ENCODE measurements around the gene PKD2. TPM values are rescaled to one million over a fixed set of nuclear protein-coding genes. Genes with fewer than 3 reads are reported as not detected.

PKD2 gene
- total and polyA plus RNA-seq, 2 of the 13 experiments (the other 11 are each of a cell fraction or from before 2014, with no cell fraction given) = 5.6 to 9.1 TPM

GRCh38 chr4:87985097-87985886 is 22.1 kb upstream of the PKD2 start (continued):
- TF ChIP-seq, protein P1, sequence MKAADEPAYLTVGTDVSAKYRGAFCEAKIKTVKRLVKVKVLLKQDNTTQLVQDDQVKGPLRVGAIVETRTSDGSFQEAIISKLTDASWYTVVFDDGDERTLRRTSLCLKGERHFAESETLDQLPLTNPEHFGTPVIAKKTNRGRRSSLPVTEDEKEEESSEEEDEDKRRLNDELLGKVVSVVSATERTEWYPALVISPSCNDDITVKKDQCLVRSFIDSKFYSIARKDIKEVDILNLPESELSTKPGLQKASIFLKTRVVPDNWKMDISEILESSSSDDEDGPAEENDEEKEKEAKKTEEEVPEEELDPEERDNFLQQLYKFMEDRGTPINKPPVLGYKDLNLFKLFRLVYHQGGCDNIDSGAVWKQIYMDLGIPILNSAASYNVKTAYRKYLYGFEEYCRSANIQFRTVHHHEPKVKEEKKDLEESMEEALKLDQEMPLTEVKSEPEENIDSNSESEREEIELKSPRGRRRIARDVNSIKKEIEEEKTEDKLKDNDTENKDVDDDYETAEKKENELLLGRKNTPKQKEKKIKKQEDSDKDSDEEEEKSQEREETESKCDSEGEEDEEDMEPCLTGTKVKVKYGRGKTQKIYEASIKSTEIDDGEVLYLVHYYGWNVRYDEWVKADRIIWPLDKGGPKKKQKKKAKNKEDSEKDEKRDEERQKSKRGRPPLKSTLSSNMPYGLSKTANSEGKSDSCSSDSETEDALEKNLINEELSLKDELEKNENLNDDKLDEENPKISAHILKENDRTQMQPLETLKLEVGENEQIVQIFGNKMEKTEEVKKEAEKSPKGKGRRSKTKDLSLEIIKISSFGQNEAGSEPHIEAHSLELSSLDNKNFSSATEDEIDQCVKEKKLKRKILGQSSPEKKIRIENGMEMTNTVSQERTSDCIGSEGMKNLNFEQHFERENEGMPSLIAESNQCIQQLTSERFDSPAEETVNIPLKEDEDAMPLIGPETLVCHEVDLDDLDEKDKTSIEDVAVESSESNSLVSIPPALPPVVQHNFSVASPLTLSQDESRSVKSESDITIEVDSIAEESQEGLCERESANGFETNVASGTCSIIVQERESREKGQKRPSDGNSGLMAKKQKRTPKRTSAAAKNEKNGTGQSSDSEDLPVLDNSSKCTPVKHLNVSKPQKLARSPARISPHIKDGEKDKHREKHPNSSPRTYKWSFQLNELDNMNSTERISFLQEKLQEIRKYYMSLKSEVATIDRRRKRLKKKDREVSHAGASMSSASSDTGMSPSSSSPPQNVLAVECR (CRISPR knock-in tag; IDR thresholded peaks at IDR 0.05; ENCODE audit: borderline replicate concordance) = no peak
- no peak for TF ChIP-seq ZNF274 (CRISPR knock-in tag; IDR thresholded peaks at IDR 0.05)
- TF ChIP-seq ZNF761 (CRISPR knock-in tag; conservative IDR thresholded peaks at IDR 0.05) = no peak
- TF ChIP-seq TOPORS (CRISPR knock-in tag; IDR thresholded peaks at IDR 0.05) = no peak
- no peak for TF ChIP-seq PHF8 (CRISPR knock-in tag; IDR thresholded peaks at IDR 0.05)
- no peak for TF ChIP-seq ZNF678 (CRISPR knock-in tag; IDR thresholded peaks at IDR 0.05)
- TF ChIP-seq FIP1L1 (IDR thresholded peaks at IDR 0.05; ENCODE audit: borderline replicate concordance, insufficient read depth, low read depth, low read length) = no peak
- TF ChIP-seq IKZF5 (CRISPR knock-in tag; IDR thresholded peaks at IDR 0.05) = peak; percentile 45; the same call in 1 of the 2 replicates
- no peak for TF ChIP-seq ZNF30 (CRISPR knock-in tag; IDR thresholded peaks at IDR 0.05)
- no peak for TF ChIP-seq TAF15 (IDR thresholded peaks at IDR 0.05; ENCODE audit: low read depth, low read length, poor library complexity, severe bottlenecking)
- TF ChIP-seq, protein P2, sequence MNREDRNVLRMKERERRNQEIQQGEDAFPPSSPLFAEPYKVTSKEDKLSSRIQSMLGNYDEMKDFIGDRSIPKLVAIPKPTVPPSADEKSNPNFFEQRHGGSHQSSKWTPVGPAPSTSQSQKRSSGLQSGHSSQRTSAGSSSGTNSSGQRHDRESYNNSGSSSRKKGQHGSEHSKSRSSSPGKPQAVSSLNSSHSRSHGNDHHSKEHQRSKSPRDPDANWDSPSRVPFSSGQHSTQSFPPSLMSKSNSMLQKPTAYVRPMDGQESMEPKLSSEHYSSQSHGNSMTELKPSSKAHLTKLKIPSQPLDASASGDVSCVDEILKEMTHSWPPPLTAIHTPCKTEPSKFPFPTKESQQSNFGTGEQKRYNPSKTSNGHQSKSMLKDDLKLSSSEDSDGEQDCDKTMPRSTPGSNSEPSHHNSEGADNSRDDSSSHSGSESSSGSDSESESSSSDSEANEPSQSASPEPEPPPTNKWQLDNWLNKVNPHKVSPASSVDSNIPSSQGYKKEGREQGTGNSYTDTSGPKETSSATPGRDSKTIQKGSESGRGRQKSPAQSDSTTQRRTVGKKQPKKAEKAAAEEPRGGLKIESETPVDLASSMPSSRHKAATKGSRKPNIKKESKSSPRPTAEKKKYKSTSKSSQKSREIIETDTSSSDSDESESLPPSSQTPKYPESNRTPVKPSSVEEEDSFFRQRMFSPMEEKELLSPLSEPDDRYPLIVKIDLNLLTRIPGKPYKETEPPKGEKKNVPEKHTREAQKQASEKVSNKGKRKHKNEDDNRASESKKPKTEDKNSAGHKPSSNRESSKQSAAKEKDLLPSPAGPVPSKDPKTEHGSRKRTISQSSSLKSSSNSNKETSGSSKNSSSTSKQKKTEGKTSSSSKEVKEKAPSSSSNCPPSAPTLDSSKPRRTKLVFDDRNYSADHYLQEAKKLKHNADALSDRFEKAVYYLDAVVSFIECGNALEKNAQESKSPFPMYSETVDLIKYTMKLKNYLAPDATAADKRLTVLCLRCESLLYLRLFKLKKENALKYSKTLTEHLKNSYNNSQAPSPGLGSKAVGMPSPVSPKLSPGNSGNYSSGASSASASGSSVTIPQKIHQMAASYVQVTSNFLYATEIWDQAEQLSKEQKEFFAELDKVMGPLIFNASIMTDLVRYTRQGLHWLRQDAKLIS (CRISPR knock-in tag; IDR thresholded peaks at IDR 0.05) = no peak
- no peak for TF ChIP-seq HCFC1 (IDR thresholded peaks at IDR 0.05; ENCODE audit: low read depth, low read length)
- TF ChIP-seq REXO4 (CRISPR knock-in tag; IDR thresholded peaks at IDR 0.05; ENCODE audit: borderline replicate concordance) = no peak
- no peak for TF ChIP-seq POLR2AphosphoS2 (IDR thresholded peaks at IDR 0.05; ENCODE audit: low read depth, low read length)
- no peak for TF ChIP-seq ESRRA (CRISPR knock-in tag; IDR thresholded peaks at IDR 0.05; ENCODE audit: low read depth)
- 0 out of 2 replicates have a peak, but pooled peaks have one; percentile 23 for TF ChIP-seq HDAC2 (CRISPR knock-in tag; IDR thresholded peaks at IDR 0.05)
- no peak for TF ChIP-seq ZNF253 (CRISPR knock-in tag; IDR thresholded peaks at IDR 0.05; ENCODE audit: borderline replicate concordance)
- TF ChIP-seq, protein P3, sequence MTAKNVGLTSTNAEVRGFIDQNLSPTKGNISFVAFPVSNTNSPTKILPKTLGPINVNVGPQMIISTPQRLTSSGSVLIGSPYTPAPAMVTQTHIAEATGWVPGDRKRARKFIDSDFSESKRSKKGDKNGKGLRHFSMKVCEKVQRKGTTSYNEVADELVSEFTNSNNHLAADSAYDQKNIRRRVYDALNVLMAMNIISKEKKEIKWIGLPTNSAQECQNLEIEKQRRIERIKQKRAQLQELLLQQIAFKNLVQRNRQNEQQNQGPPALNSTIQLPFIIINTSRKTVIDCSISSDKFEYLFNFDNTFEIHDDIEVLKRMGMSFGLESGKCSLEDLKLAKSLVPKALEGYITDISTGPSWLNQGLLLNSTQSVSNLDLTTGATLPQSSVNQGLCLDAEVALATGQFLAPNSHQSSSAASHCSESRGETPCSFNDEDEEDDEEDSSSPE (CRISPR knock-in tag; IDR thresholded peaks at IDR 0.05) = no peak
- no peak for TF ChIP-seq KAT8 (CRISPR knock-in tag; IDR thresholded peaks at IDR 0.05)

All from HepG2 (cell line).